IPS-15b (cell line): Measurements from ENCODE around the gene TPSG1.
"Not testable (repeated sequence)": the region's sequence is repeated elsewhere in the genome, so short reads cannot be mapped to it uniquely, and the experiment has no call there.

Experiments
- H3K27me3 ChIP-seq: one replicate; pipeline ENCODE4 v1.6.1; 2013; ENCODE audit warnings: low read length; ENCODE audit not compliant: control insufficient read depth, insufficient read depth
- H3K36me3 ChIP-seq: one replicate; pipeline ENCODE4 v1.6.1; 2013; ENCODE audit warnings: low read length; ENCODE audit not compliant: control insufficient read depth, insufficient read depth
- H3K4me1 ChIP-seq: one replicate; pipeline ENCODE4 v1.6.1; 2013; ENCODE audit warnings: mild to moderate bottlenecking, low read length; ENCODE audit not compliant: control insufficient read depth, insufficient read depth
- H3K4me3 ChIP-seq: one replicate; pipeline ENCODE4 v1.5.1; 2013; ENCODE audit warnings: low read depth, low read length
- H3K9ac ChIP-seq: one replicate; pipeline ENCODE4 v1.6.1; 2013; ENCODE audit warnings: low read depth, mild to moderate bottlenecking, low read length
- H3K9me3 ChIP-seq: one replicate; pipeline ENCODE4 v1.6.1; 2013; ENCODE audit warnings: mild to moderate bottlenecking, low read length; ENCODE audit not compliant: control insufficient read depth, insufficient read depth

The TPSG1 gene

DNA sequence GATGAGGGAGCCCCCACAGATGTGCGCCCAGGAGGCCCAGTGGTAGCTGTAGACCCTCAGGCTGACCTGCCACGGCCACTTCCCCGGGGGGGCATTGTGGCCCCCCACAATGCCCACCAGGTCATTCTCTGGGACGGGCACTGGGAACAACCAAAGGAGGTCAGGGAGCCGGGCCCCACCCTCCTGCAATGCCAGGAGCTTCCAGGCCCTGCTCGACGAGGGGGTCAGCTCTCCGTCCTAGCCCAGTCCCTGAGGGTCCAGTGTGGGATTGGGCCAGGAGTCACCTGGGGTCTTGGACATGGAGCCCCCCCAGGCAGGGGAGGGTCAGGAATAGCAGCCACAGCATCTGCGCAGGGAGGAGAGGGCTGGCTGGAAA is 37.8 kb upstream of the TPSG1 start:
- H3K9ac ChIP-seq: no peak overlapping the region

GRCh38 chr16:1262210-1262845 is 37.3 kb upstream of the TPSG1 start:
- Histone ChIP-seq H3K4me1 (no peaks in the 10 kb centered on the region), H3K9ac (no peak overlapping the region), H3K4me3 (no peak overlapping the region), H3K27me3 (peaks cover 14% of the 10 kb centered on the region), H3K36me3 (no peaks in the 10 kb centered on the region), H3K9me3 (no peaks in the 10 kb centered on the region)

More for the DNA sequence above, 37.8 kb upstream of the TPSG1 start:
- H3K27me3 ChIP-seq: peaks cover 14% of the 10 kb centered on the region
- no peaks in the 10 kb centered on the region for H3K9me3 ChIP-seq
- no peaks in the 10 kb centered on the region for H3K36me3 ChIP-seq
- no peaks in the 10 kb centered on the region for H3K4me1 ChIP-seq
- H3K4me3 ChIP-seq: no peak overlapping the region

- H3K36me3 ChIP-seq: no peaks in the 10 kb centered on the region
- no peaks in the 10 kb centered on the region for H3K4me1 ChIP-seq
- peaks cover 14% of the 10 kb centered on the region for H3K27me3 ChIP-seq
- no peak overlapping the region for H3K4me3 ChIP-seq
- H3K9ac ChIP-seq: no peak overlapping the region
- H3K9me3 ChIP-seq: no peaks in the 10 kb centered on the region
These were observed 36.2 kb upstream of the TPSG1 start for GRCh38 chr16:1261131-1261892.

GRCh38 chr16:1260101-1260680 is 35.1 kb upstream of the TPSG1 start:
- Histone ChIP-seq H3K4me3 (no peak overlapping the region), H3K9me3 (no peaks in the 10 kb centered on the region), H3K4me1 (no peaks in the 10 kb centered on the region), H3K36me3 (no peaks in the 10 kb centered on the region), H3K9ac (no peak overlapping the region), H3K27me3 (peaks cover 14% of the 10 kb centered on the region)

GRCh38 chr16:1259760-1260068 is 34.6 kb upstream of the TPSG1 start:
- Histone ChIP-seq H3K9ac (no peak overlapping the region), H3K4me3 (no peak overlapping the region), H3K36me3 (no peaks in the 10 kb centered on the region), H3K9me3 (no peaks in the 10 kb centered on the region), H3K27me3 (peaks cover 14% of the 10 kb centered on the region), H3K4me1 (no peaks in the 10 kb centered on the region)

DNA sequence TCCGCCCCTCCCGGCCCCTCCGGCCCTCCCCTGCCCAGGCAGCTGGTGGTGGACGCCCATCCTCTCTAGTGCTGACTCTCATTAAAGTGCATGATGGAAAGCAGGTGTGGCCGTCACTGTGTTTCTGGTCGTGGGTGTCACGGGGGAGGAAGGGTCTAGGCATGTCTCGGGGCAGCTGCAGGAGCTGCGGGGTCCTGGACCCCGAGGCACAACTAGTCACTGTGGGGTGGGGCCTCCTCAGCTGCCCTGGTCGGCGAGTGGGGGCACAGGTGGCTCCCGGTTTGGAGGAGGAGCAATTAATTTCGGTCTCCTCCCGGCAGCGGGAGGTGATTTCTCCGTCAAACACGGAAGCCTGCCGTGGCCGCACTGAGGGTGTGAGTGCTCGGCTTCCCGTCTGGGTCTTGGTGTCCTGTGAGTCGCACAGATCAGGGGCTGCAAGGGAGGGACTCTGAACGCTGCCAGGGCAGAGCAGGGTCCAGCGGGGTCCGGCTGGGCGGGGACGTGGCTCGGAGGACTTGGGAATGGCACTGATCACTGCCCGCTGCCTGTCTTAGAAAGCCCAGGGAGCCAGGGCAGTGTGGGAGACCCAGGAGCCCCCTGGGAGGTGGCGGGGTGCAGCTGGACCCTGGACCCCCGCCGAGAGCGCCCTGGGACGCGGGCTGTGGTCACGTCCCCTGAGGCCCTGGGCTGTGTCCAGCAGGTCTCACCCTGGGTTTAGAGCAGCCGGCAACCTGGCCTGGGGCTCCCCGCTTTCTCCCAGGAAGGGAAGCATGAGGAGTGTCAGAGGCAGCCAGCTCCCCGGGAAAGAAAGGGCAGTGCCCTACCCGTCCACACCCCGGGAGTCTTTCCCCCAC is 34.1 kb upstream of the TPSG1 start:
- H3K4me3 ChIP-seq: peak overlapping the region; percentile 13
- no peaks in the 10 kb centered on the region for H3K4me1 ChIP-seq
- no peaks in the 10 kb centered on the region for H3K9me3 ChIP-seq
- H3K27me3 ChIP-seq: peaks cover 14% of the 10 kb centered on the region
- no peak overlapping the region for H3K9ac ChIP-seq
- no peaks in the 10 kb centered on the region for H3K36me3 ChIP-seq

GRCh38 chr16:1258225-1258600 is 33.1 kb upstream of the TPSG1 start:
- H3K9me3 ChIP-seq: no peaks in the 10 kb centered on the region

GRCh38 chr16:1257561-1258224 is 32.6 kb upstream of the TPSG1 start:
- no peak overlapping the region for H3K9ac ChIP-seq
- H3K36me3 ChIP-seq: no peaks in the 10 kb centered on the region
- H3K27me3 ChIP-seq: peaks cover 14% of the 10 kb centered on the region
- H3K4me3 ChIP-seq: no peak overlapping the region
- H3K4me1 ChIP-seq: no peaks in the 10 kb centered on the region
- H3K9me3 ChIP-seq: no peaks in the 10 kb centered on the region

More at GRCh38 chr16:1258225-1258600, 33.1 kb upstream of the TPSG1 start:
- Histone ChIP-seq H3K4me3 (no peak overlapping the region), H3K9ac (no peak overlapping the region), H3K27me3 (peaks cover 14% of the 10 kb centered on the region), H3K4me1 (no peaks in the 10 kb centered on the region), H3K36me3 (no peaks in the 10 kb centered on the region)

DNA sequence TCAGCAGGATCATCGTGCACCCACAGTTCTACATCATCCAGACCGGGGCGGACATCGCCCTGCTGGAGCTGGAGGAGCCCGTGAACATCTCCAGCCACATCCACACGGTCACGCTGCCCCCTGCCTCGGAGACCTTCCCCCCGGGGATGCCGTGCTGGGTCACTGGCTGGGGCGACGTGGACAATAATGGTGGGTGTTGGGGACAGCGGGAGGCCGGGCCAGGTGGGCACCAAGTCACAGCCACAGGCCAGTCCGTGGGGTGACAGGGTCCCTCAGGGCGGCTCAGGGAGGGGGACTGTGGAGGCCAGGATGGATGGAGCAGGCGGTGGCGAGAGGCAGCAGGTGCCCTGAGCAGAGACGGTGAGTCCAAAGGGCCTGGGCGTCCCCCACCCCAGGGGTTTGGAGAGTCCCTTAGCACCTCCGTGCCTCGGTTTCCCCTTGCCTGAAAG is 31.8 kb upstream of the TPSG1 start:
- peaks cover 14% of the 10 kb centered on the region for H3K27me3 ChIP-seq
- H3K9me3 ChIP-seq: no peaks in the 10 kb centered on the region
- no peaks in the 10 kb centered on the region for H3K4me1 ChIP-seq
- no peaks in the 10 kb centered on the region for H3K36me3 ChIP-seq
- no peak overlapping the region for H3K9ac ChIP-seq
- no peak overlapping the region for H3K4me3 ChIP-seq

GRCh38 chr16:1256296-1256873 is 31.3 kb upstream of the TPSG1 start:
- not testable (repeated sequence) for H3K9me3 ChIP-seq, H3K4me3 ChIP-seq, H3K9ac ChIP-seq, H3K36me3 ChIP-seq, H3K4me1 ChIP-seq
- peaks cover 14% of the 10 kb centered on the region for H3K27me3 ChIP-seq
